Loucy (cell line): Measurements from ENCODE around the gene XYLB.

Experiments used
- H2AFZ ChIP-seq: fragments of 200-600 bp; sonication (generic); 2 replicates; pipeline ENCODE4 v1.6.0; 2016; ENCODE audit warnings: antibody characterized with exemption, mild to moderate bottlenecking, low read length, moderate library complexity
- H3F3A ChIP-seq: fragments of 200-600 bp; 2 replicates; pipeline ENCODE4 v1.6.0; 2016; ENCODE audit warnings: antibody characterized with exemption, low read depth, mild to moderate bottlenecking
- H3K27me3 ChIP-seq: fragments of 200-600 bp; sonication (generic); 2 replicates; pipeline ENCODE4 v1.6.1; 2014; ENCODE audit warnings: low read length, mild to moderate bottlenecking; ENCODE audit not compliant: insufficient read depth, poor library complexity, severe bottlenecking
- H3K36me3 ChIP-seq: fragments of 200-600 bp; sonication (generic); 2 replicates; pipeline ENCODE4 v1.6.1; 2016; ENCODE audit warnings: low read length; ENCODE audit not compliant: insufficient read depth
- H3K4me1 ChIP-seq: fragments of 200-600 bp; sonication (generic); 2 replicates; pipeline ENCODE4 v1.5.1; 2014; ENCODE audit warnings: low read length, mild to moderate bottlenecking; ENCODE audit not compliant: insufficient read depth, poor library complexity, severe bottlenecking
- H3K4me2 ChIP-seq: fragments of 200-600 bp; sonication (generic); 2 replicates; pipeline ENCODE4 v1.6.0; 2014; ENCODE audit warnings: antibody characterized with exemption, low read length, low read depth, mild to moderate bottlenecking; ENCODE audit not compliant: poor library complexity, severe bottlenecking
- H3K4me3 ChIP-seq: fragments of 200-600 bp; sonication (generic); 2 replicates; pipeline ENCODE4 v1.5.1; 2014; ENCODE audit warnings: low read length, mild to moderate bottlenecking, mixed read lengths; ENCODE audit not compliant: poor library complexity, severe bottlenecking
- H3K79me2 ChIP-seq: fragments of 200-600 bp; sonication (generic); 2 replicates; pipeline ENCODE4 v1.6.1; 2014; ENCODE audit warnings: low read length; ENCODE audit not compliant: insufficient read depth
- H3K9ac ChIP-seq: fragments of 200-600 bp; sonication (generic); 2 replicates; pipeline ENCODE4 v1.6.0; 2014; ENCODE audit warnings: mild to moderate bottlenecking, low read depth, low read length, moderate library complexity; ENCODE audit not compliant: poor library complexity, severe bottlenecking
- H3K9me2 ChIP-seq: fragments of 200-600 bp; sonication (generic); replicated peaks from 2 replicates; pipeline ENCODE4 v1.6.1; 2016; ENCODE audit warnings: low read depth, low read length, mixed read lengths
- H3K9me3 ChIP-seq: fragments of 200-600 bp; sonication (generic); 2 replicates; pipeline ENCODE4 v1.6.1; 2014; ENCODE audit warnings: mild to moderate bottlenecking, antibody characterized with exemption, low read length, low read depth; ENCODE audit not compliant: insufficient read depth
- H4K20me1 ChIP-seq: fragments of 200-600 bp; sonication (generic); 2 replicates; pipeline ENCODE4 v1.6.0; 2014; ENCODE audit warnings: antibody characterized with exemption, low read length, mild to moderate bottlenecking; ENCODE audit not compliant: insufficient read depth, poor library complexity, severe bottlenecking
- EZH2phosphoT487 ChIP-seq: fragments of 200-600 bp; IDR thresholded peaks from 2 replicates; pipeline ENCODE4 v1.6.1; 2018; ENCODE audit warnings: antibody characterized with exemption, mild to moderate bottlenecking, moderate library complexity, borderline replicate concordance
- TF ChIP-seq, protein P1 (sequence below): fragments of 200-600 bp; sonication (generic); conservative IDR thresholded peaks from 2 replicates; pipeline ENCODE4 v1.5.1; 2014; ENCODE audit warnings: mild to moderate bottlenecking, antibody characterized with exemption, low read length

XYLB gene

DNA sequence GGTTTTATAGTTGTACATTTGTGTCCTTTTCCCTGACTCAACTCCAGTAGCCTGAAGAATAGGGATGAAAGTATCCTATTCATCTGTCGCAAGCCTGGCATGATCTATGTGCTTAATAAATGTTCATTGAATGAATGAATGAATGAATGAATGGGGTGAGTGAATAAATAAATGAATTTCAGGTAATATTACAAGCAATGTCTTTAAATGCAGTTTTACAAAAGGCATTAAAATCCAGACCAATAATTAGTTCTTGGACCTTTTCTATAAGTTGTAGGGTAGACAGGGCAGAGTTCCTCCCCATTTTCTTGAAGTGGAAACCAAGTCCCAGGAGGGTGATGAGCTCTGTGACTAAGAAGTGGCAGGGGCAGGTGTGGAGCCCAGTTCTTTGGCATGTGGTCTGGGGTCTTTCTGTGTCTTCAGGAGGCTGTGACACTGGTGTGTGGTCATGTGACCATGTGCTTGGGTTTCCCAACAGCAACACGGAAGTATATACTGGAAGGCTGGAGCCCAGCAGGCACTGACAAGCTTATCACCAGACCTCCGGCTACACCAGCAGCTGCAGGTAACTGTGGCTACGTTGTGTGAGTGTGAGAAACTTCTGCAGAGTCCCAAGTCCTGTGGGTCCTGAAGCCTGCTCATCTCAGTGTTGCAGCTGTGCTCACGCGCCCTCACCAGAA is 18.3 kb downstream of the XYLB start:
- no peaks in the 10 kb centered on the region for H3K4me1 ChIP-seq
- no peaks in the 10 kb centered on the region for H3K9me2 ChIP-seq
- no peaks in the 10 kb centered on the region for H3K79me2 ChIP-seq
- no peaks in the 10 kb centered on the region for H3F3A ChIP-seq
- no peak overlapping the region for H2AFZ ChIP-seq
- no peak overlapping the region for H3K4me3 ChIP-seq
- TF ChIP-seq, protein P1, sequence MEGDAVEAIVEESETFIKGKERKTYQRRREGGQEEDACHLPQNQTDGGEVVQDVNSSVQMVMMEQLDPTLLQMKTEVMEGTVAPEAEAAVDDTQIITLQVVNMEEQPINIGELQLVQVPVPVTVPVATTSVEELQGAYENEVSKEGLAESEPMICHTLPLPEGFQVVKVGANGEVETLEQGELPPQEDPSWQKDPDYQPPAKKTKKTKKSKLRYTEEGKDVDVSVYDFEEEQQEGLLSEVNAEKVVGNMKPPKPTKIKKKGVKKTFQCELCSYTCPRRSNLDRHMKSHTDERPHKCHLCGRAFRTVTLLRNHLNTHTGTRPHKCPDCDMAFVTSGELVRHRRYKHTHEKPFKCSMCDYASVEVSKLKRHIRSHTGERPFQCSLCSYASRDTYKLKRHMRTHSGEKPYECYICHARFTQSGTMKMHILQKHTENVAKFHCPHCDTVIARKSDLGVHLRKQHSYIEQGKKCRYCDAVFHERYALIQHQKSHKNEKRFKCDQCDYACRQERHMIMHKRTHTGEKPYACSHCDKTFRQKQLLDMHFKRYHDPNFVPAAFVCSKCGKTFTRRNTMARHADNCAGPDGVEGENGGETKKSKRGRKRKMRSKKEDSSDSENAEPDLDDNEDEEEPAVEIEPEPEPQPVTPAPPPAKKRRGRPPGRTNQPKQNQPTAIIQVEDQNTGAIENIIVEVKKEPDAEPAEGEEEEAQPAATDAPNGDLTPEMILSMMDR = no peak
- TF ChIP-seq EZH2phosphoT487 = no peak
- H4K20me1 ChIP-seq = no peaks in the 10 kb centered on the region
- peaks cover 4% of the 10 kb centered on the region; the same call in 1 of the 2 replicates for H3K9me3 ChIP-seq
- no peaks in the 10 kb centered on the region for H3K27me3 ChIP-seq
- peaks cover 69% of the 10 kb centered on the region; the same call in 1 of the 2 replicates for H3K36me3 ChIP-seq
- no peak overlapping the region for H3K4me2 ChIP-seq
- no peak overlapping the region for H3K9ac ChIP-seq

DNA sequence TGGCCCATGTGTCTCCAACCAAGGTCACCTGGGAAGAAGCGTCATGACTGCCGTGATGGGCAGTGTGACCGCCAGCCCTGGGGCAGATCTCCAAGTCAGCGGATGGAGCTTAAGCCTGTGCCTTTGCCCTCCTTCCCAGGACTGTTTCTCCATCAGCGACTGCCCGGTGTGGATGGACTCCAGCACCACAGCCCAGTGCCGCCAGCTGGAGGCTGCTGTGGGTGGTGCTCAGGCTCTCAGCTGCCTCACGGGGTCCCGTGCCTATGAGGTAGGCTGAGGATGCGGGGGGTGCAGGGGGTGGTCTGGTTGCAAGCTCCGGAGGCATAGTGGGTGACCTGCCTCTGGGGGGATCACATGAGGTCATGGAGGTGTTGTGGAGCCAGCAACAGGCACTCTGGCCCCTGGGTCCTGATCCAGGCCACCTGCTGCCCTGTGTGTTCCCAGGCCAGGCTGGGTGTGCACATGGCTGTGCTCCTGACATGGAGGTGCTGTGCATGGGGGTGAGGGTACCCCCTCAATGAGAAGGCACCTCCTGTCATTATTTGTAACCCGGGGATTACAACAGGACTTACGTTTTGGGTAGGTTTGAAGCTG is 19.0 kb downstream of the XYLB start:
- H2AFZ ChIP-seq = no peak overlapping the region

DNA sequence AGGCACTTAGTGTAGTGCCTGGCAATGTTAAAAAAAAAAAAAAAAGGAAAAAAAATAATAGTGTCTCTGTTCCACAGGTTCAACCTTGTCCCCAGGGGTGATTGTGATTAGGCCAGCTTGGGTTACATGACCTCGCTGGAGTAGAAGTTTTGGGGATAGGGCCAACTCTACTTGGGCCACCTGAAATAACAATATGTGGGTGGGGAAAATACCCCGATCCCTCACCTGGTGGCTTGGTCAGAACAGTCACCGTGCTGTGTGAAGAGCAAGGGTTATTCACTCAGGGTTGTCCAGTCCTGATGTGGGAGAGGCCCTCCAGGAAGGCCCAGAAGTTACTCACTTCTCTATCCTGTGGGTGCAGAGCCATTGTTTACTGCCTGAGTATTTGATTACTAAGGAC is 19.5 kb downstream of the XYLB start:
- TF ChIP-seq EZH2phosphoT487 = no peak
- TF ChIP-seq, protein P1 = no peak
- Histone ChIP-seq H3K4me1 (no peaks in the 10 kb centered on the region), H3K4me2 (no peak overlapping the region), H4K20me1 (no peaks in the 10 kb centered on the region), H3K9me3 (peaks cover 4% of the 10 kb centered on the region; the same call in 1 of the 2 replicates), H3F3A (no peaks in the 10 kb centered on the region), H3K9me2 (no peaks in the 10 kb centered on the region), H3K27me3 (no peaks in the 10 kb centered on the region), H2AFZ (no peak overlapping the region), H3K36me3 (peaks cover 63% of the 10 kb centered on the region; the same call in 1 of the 2 replicates), H3K4me3 (no peak overlapping the region), H3K79me2 (no peaks in the 10 kb centered on the region), H3K9ac (no peak overlapping the region)

More for the DNA sequence above, 19.0 kb downstream of the XYLB start:
- Histone ChIP-seq H3F3A (no peaks in the 10 kb centered on the region), H3K79me2 (no peaks in the 10 kb centered on the region), H3K9me2 (no peaks in the 10 kb centered on the region), H4K20me1 (no peaks in the 10 kb centered on the region), H3K4me3 (no peak overlapping the region), H3K4me1 (no peaks in the 10 kb centered on the region), H3K9ac (no peak overlapping the region), H3K9me3 (peaks cover 4% of the 10 kb centered on the region; the same call in 1 of the 2 replicates), H3K27me3 (no peaks in the 10 kb centered on the region), H3K4me2 (no peak overlapping the region), H3K36me3 (peaks cover 66% of the 10 kb centered on the region; the same call in 1 of the 2 replicates)
- TF ChIP-seq, protein P1 = no peak
- no peak for TF ChIP-seq EZH2phosphoT487
